ENCODE measurements around the gene IGFL4.

GRCh38 chr19:46015687-46016425 lies 24.9 kb downstream of the IGFL4 start:
- TF ChIP-seq E2F6 (IDR thresholded peaks at IDR 0.05; ENCODE audit: borderline replicate concordance in 1 of 2, extremely low read depth in 1 of 2, insufficient read depth in 1 of 2, insufficient read length in 1 of 2, low read depth in 1 of 2, low read length in 1 of 2, poor library complexity in 1 of 2, severe bottlenecking in 1 of 2), result no peak
- TF ChIP-seq E4F1 (CRISPR knock-in tag; IDR thresholded peaks at IDR 0.05; ENCODE audit: borderline replicate concordance), result no peak
- TF ChIP-seq ZNF699 (CRISPR knock-in tag; IDR thresholded peaks at IDR 0.05; ENCODE audit: insufficient replicate concordance), result no peak
- TF ChIP-seq ZFP36 (IDR thresholded peaks at IDR 0.05; ENCODE audit: low read depth, low read length, partially characterized antibody), result no peak
- TF ChIP-seq SOX6 (IDR thresholded peaks at IDR 0.05), result no peak
- no peak for TF ChIP-seq TCF3 (CRISPR knock-in tag; IDR thresholded peaks at IDR 0.05)
- no peak for TF ChIP-seq CBFB (CRISPR knock-in tag; IDR thresholded peaks at IDR 0.05)
- no peak for TF ChIP-seq SP1 (CRISPR knock-in tag; IDR thresholded peaks at IDR 0.05)
- TF ChIP-seq ESRRA (IDR thresholded peaks at IDR 0.05; ENCODE audit: borderline replicate concordance, low read depth), result no peak
- TF ChIP-seq RFX1 (IDR thresholded peaks at IDR 0.05), result no peak
